GM19324 (cell line): ENCODE measurements around the gene SNRNP70.
"Not testable (repeated sequence)": the region's sequence is repeated elsewhere in the genome, so short reads cannot be mapped to it uniquely, and the experiment has no call there.

Experiments used
- ATAC-seq: cut with Tn5 transposase; IDR thresholded peaks from one replicate; pipeline ENCODE4 v1.9.1; 2021; ENCODE audit warnings: mild to moderate bottlenecking, moderate library complexity; ENCODE audit not compliant: unreplicated experiment, low FRiP score

Gene SNRNP70

GRCh38 chr19:49118565-49119410 lies 33.5 kb downstream of the SNRNP70 start, which contains the start of gene C19orf73:
Gene C19orf73 (minus strand): TSS chr19:49119143. CDS start chr19:49119022, 121 bp downstream.
- ATAC-seq, result peak; percentile 83

DNA sequence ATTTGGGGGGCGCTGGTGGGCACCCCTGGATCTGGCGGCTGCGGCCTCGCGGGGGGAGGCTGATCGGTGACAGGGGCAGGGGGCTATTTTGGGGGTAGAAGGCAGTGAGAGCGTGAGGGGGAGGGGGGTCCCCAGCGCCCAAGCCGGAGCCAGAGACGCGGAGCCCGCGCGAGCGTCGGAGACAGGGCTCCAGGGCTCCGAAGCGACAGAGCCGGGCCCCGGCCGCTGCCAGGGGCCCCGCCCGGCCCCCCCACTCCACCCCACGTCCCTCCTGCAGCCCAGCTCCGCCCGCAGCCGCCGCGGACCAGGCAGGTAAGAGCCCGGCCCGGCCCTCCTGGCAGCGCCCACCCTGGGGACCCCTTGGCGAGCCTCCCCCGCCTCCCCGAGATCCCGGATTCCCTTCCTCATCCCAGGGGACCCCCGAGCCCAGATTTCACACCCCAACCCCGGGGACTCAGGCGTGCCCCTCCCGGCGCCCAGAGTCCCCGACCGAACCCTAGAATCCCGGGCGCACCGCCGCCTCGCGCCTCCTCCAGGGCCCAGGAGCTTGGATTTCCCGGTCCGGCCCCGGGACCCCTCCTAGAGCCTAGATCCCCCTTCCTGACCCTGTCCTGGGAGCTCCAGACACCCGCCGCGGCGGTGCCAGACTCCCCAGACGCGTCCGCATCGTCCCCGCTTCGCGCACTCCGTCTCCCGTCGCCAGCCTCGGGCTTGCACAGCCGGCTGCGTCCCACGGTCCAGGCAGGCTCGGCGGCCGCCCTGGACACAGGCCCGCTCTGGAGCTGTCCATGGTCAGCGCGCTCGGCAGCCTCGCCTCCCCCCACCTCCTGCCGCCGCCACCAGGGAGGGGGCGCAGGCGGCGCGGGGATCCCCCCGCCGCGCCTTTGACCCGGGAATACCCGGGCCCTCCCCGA lies 34.4 kb downstream of the SNRNP70 start, which contains the start of gene PPFIA3:
TSS of gene PPFIA3 (plus strand) at position 134 of the 914 bp plus-strand sequence. CDS start 8,330 bp downstream, outside the sequence.
- ATAC-seq, result no peak

DNA sequence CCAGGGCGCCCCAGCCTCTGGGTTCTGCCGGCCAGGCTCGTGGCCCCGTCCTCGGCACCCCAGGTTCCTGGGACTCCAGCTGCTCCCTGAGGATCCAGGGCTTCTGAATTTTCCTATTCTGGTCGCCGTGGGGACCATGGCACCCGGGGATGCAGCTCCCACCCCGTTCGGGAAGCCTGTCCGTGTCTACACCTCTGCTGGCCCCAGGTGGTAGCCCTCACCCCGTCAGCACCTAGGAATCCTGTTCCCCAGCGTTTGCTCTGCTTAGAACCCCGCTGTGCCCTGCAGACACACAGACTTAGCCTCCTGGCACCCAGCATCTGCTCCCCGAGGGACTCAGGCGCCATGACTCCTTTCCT lies 35.1 kb downstream of the SNRNP70 start:
- ATAC-seq, result no peak

DNA sequence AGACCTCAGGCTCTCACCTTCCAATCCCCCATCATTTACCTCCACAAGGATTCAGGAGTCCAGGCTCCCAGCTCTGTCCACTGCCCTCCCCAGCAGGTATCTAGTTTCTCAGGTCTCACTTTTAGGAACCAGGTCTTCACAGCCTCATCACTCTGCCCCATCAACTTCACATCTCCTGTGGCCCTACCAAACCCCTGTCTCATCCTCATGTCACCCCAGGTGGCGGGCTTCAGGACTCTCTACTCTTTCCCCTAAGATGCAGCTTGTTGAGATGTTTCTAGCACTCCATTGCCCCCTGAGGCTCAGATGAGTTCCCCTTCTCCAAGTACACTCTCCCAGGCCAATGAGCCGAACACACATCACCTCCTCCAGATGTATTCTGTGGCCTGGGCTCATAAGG lies 35.6 kb downstream of the SNRNP70 start:
- no peak for ATAC-seq

DNA sequence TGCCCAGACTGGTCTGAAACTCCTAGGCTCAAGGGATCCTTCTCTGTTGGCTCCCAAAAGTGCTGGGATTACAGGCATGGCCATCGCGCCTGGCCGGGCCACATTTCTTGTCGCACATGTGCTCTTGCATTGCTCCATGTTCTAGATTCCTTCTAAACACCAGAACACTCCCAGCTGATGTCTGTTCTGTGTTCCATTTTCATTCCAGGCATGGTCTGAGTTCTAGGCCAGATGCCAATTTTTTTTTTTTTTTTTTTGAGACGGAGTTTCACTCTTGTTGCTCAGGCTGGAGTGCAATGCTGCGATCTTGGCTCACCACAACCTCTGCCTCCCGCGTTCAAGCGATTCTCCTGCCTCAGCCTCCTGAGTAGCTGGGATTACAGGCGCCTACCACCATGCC lies 36.6 kb downstream of the SNRNP70 start:
- ATAC-seq, result not testable (repeated sequence)

DNA sequence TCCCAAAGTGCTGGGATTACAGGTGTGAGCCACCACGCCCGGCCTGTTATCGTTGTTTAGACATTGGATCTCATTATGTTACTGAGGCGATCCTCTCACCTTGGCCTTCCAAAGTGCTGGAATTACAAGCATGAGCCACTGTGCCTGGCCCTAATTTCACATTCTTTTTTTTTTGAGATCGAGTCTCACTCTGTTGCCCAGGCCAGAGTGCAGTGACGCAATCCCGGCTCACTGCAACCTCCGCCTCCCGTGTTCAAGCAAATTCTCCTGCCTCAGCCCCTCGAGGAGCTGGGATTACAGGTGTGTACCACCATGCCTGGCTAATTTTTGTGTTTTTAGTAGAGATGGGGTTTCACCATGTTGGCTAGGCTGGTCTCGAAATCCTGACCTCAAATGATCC lies 38.0 kb downstream of the SNRNP70 start:
- not testable (repeated sequence) for ATAC-seq

GRCh38 chr19:49125025-49125731 lies 39.9 kb downstream of the SNRNP70 start:
- ATAC-seq, result no peak

DNA sequence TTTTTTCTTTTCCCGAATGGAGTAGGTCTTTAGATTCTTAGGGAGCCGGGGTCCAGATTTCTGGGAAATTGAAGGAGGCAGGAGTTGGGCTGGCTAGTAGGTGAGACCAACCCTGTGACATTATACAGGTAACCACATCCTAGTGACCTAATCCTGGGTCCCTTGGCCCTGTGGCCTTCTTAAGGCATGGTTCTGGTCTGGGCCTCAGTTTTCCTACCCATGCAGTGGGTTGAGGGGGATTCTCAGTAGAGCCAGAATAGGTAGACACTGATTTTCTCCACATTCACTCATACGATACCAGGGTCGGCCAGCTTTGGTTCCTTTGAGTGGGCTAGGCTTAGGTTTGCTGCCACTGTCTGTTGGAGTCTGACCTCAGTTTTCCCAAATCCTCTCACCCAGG lies 41.3 kb downstream of the SNRNP70 start:
- ATAC-seq, result no peak

DNA sequence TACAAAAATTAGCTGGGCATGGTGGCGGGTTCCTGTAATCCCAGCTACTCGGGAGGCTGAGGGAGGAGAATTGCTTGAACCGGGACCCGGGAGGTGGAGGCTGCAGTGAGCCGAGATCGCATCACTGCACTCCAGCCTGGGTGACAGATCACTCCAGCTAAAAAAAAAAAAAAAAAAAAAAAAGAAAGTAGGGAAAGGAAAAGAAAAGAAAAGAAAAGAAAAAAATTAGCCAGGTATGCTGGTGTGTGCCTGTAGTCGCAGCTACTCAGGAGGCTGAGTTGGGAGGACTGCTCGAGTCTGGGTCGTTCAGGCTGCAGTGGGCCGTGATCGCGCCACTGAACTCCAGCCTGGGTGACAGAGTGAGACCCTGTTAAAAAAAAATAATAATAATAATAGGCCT lies 42.0 kb downstream of the SNRNP70 start:
- not testable (repeated sequence) for ATAC-seq

GRCh38 chr19:49127674-49128544 lies 42.7 kb downstream of the SNRNP70 start:
- ATAC-seq, result peak; percentile 81

GRCh38 chr19:49128545-49129237 lies 43.4 kb downstream of the SNRNP70 start:
- ATAC-seq, result no peak

- ATAC-seq, result no peak
Observed at GRCh38 chr19:49129238-49129583, 44.0 kb downstream of the SNRNP70 start.

DNA sequence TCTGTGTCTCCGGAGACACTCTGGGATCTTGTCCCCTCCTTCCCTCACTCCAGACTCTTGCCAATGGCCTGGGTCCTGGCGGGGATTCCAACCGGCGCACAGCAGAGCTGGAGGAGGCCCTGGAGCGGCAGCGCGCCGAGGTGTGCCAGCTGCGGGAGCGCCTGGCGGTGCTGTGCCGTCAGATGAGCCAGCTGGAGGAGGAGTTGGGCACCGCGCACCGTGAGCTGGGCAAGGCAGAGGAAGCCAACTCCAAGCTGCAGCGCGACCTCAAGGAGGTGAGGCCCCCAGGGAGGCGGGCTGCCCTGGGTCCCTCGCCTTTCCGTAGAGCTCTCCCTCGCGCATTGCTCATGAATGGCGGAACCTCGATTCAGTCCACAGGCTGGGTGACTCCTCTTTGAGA lies 45.1 kb downstream of the SNRNP70 start:
- ATAC-seq, result no peak

DNA sequence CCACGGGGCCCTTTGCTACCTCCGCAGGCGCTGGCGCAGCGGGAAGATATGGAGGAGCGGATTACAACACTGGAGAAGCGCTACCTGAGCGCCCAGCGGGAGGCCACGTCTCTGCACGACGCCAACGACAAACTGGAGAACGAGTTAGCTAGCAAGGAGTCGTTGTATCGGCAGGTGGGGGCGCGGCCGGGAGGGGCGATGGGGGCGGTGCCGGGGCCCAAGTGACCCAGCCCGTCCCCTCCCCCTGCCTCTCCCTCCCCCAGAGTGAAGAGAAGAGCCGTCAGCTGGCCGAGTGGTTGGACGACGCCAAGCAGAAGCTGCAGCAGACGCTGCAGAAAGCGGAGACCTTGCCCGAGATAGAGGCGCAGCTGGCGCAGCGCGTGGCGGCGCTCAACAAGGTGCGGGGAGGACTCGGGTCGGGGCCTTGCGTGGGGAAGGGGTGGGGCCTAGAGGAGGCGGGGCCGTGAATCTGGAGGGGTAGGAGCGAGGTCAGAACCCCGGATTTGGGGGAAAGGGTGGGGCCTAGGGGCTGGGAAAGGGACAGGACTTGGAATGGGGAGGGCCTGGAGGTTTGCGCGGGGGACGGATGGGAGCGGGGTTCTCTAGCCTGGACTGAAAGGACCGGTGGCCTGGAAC lies 47.8 kb downstream of the SNRNP70 start:
- no peak for ATAC-seq

DNA sequence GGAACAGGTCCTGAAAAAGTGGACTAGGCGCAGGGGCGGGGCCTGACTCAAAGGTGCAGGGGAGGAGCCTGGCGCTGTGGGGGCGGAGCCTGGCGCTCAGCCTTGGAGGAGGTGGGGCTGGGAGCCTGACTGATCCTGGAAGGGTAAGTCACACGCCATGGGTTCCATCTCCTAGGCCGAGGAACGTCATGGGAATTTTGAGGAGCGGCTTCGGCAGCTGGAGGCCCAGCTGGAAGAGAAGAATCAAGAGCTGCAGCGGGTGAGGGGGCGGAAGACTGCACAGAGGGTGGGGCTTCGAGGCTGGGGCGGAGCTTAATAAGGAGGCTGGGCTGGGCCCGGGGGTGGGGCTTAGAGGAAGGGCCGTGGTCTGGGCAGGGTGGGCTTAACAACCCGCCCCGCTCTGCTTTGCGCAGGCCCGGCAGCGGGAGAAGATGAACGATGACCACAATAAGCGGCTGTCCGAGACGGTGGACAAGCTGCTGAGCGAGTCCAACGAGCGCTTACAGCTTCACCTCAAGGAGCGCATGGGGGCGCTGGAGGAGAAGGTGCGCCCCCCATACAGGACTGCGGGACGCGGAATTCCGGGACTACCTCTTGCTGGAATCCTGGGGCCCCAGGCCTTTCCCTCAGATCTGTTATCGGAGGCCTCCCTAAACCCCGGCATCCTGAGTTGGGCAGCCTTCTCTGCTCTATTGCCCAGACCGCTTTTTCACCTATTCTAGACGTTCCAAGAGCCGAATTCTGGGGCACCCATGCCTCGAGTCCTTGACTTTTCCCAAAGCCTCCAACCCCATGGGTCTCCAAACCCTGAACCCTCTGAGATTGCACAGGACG lies 48.6 kb downstream of the SNRNP70 start:
- no peak for ATAC-seq

- ATAC-seq, result no peak
Observed at GRCh38 chr19:49135686-49136085, 50.4 kb downstream of the SNRNP70 start.

GRCh38 chr19:49136771-49137171 lies 51.5 kb downstream of the SNRNP70 start:
- no peak for ATAC-seq

DNA sequence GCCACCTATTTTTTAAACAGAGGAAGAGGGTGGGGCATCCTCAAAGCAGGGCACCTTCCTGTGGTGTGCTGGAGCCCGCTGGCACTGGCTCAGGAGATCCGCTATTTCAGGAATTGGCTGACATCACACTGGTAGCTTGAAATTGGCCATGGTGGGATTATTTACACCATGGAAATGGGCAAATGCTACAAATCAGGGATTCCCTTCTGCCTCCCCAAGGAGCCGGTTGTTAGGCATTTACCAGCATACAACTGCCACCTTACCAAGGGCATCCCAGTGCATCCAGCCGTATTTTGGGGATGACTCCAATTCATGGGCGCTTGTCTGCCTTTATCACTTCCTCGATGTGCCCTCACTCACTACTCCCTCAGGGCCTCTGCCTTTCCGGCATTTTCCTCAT lies 55.7 kb downstream of the SNRNP70 start:
- no peak for ATAC-seq
